ENCODE measurements around the gene TMEM101. TPM values are rescaled to one million over a fixed set of nuclear protein-coding genes. Genes with fewer than 3 reads are reported as not detected.

Gene TMEM101
- polyA plus RNA-seq, 1 of the 3 experiments (the other 2 are of a cell fraction) = 62.9 TPM

GRCh38 chr17:43962479-43962878 is 52.3 kb downstream of the TMEM101 start:
- TF ChIP-seq NFIC (IDR thresholded peaks at IDR 0.05; ENCODE audit: borderline replicate concordance) (no peak), CTCF (IDR thresholded peaks at IDR 0.05) (no peak), EP300 (IDR thresholded peaks at IDR 0.05; ENCODE audit: borderline replicate concordance in 1 of 2, low read depth in 1 of 2, low read length in 1 of 2) (no peak), ELF1 (IDR thresholded peaks at IDR 0.05) (no peak), MEF2A (IDR thresholded peaks at IDR 0.05; ENCODE audit: borderline replicate concordance, low read depth) (no peak)
- TF ChIP-seq, protein P1, sequence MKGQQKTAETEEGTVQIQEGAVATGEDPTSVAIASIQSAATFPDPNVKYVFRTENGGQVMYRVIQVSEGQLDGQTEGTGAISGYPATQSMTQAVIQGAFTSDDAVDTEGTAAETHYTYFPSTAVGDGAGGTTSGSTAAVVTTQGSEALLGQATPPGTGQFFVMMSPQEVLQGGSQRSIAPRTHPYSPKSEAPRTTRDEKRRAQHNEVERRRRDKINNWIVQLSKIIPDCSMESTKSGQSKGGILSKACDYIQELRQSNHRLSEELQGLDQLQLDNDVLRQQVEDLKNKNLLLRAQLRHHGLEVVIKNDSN (IDR thresholded peaks at IDR 0.05; ENCODE audit: borderline replicate concordance, low read depth) = no peak
- Histone ChIP-seq H3K4me2 (no peak overlapping the region), H3K9me2 (no peaks in the 10 kb centered on the region), H3K4me1 (ENCODE audit: control insufficient read depth in 1 of 2, insufficient read depth in 2 of 2, low read depth in 1 of 2, low read length in 1 of 2) (no peaks in the 10 kb centered on the region), H3K9ac (no peak overlapping the region), H3K27ac (ENCODE audit: low read depth in 2 of 2, low read length in 1 of 2) (no peak overlapping the region), H3K36me3 (replicated peaks in 1 of 2; ENCODE audit: control insufficient read depth in 1 of 2, insufficient read depth in 2 of 2, low read length in 1 of 2) (no peaks in the 10 kb centered on the region), H3K4me3 (ENCODE audit: low read depth in 2 of 2, low read length in 1 of 2) (no peak overlapping the region), H3F3A (replicated peaks; ENCODE audit: insufficient read depth) (no peaks in the 10 kb centered on the region), H3K79me2 (ENCODE audit: insufficient read depth) (no peaks in the 10 kb centered on the region), H3K9me3 (no peaks in the 10 kb centered on the region), H4K20me1 (ENCODE audit: insufficient read depth) (no peaks in the 10 kb centered on the region), H2AFZ (ENCODE audit: low read depth) (no peak overlapping the region), H3K27me3 (ENCODE audit: insufficient read depth) (no peaks in the 10 kb centered on the region; the same call in 1 of the 2 replicates)
- CTCF ChIA-PET = interaction anchor here (0.8 to 3.3 kb wide), 3 partner anchors 16 to 33 kb away, joined by 3 to 17 read pairs (median 9); partner anchors contain the start of gene PPY
- POLR2A ChIA-PET = no interaction called here
- WGBS (ENCODE audit: low lambda C conversion rate) = 58% methylated on average over 7 of the region's 7 CpGs
- no peak for DNase-seq

DNA sequence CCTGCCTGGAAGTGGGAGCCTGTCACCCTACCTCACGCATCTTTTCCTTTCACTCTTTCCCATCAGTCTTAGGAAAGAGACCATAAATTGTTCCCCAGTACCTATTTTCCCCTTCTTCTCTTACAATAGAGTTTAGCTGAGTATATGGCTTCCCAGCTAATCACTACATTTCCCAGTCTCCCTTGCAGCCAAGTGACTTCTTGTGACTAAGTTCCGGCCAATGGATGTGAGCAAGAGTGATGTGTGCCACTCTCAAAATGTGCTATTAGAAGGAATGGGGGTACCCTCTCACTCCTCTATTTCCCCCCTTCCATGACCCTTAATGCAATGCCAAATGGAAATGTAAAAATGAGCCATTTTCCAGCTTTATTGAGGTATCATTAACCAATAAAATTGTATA is 52.8 kb downstream of the TMEM101 start:
- Histone ChIP-seq H3K9ac (no peak overlapping the region), H3K79me2 (ENCODE audit: insufficient read depth) (no peaks in the 10 kb centered on the region), H3K4me2 (no peak overlapping the region), H3K4me1 (ENCODE audit: control insufficient read depth in 1 of 2, insufficient read depth in 2 of 2, low read depth in 1 of 2, low read length in 1 of 2) (no peaks in the 10 kb centered on the region), H3K9me3 (no peaks in the 10 kb centered on the region), H3K27ac (ENCODE audit: low read depth in 2 of 2, low read length in 1 of 2) (no peak overlapping the region), H2AFZ (ENCODE audit: low read depth) (no peak overlapping the region), H4K20me1 (ENCODE audit: insufficient read depth) (no peaks in the 10 kb centered on the region), H3K9me2 (no peaks in the 10 kb centered on the region), H3K27me3 (ENCODE audit: insufficient read depth) (no peaks in the 10 kb centered on the region; the same call in 1 of the 2 replicates), H3F3A (replicated peaks; ENCODE audit: insufficient read depth) (no peaks in the 10 kb centered on the region), H3K36me3 (replicated peaks in 1 of 2; ENCODE audit: control insufficient read depth in 1 of 2, insufficient read depth in 2 of 2, low read length in 1 of 2) (no peaks in the 10 kb centered on the region), H3K4me3 (ENCODE audit: low read depth in 2 of 2, low read length in 1 of 2) (no peak overlapping the region)
- no peak for DNase-seq
- ChIA-PET POLR2A (no interaction called here), CTCF (interaction anchor here (0.8 to 3.3 kb wide), 4 partner anchors 15 to 33 kb away, joined by 3 to 23 read pairs (median 10); no protein-coding TSS in a partner anchor)
- WGBS (ENCODE audit: low lambda C conversion rate) = 85% methylated on average over 2 of the region's 2 CpGs
- no peak for TF ChIP-seq CHD2 (IDR thresholded peaks at IDR 0.05; ENCODE audit: low read length, partially characterized antibody)
- TF ChIP-seq NFIC (IDR thresholded peaks at IDR 0.05; ENCODE audit: borderline replicate concordance) = no peak
- TF ChIP-seq, protein P1 (IDR thresholded peaks at IDR 0.05; ENCODE audit: borderline replicate concordance, low read depth) = no peak
- TF ChIP-seq, protein P2, sequence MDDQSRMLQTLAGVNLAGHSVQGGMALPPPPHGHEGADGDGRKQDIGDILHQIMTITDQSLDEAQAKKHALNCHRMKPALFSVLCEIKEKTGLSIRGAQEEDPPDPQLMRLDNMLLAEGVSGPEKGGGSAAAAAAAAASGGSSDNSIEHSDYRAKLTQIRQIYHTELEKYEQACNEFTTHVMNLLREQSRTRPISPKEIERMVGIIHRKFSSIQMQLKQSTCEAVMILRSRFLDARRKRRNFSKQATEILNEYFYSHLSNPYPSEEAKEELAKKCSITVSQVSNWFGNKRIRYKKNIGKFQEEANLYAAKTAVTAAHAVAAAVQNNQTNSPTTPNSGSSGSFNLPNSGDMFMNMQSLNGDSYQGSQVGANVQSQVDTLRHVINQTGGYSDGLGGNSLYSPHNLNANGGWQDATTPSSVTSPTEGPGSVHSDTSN (IDR thresholded peaks at IDR 0.05) = no peak
- no peak for TF ChIP-seq JUND (IDR thresholded peaks at IDR 0.05)
- no peak for TF ChIP-seq CTCF (IDR thresholded peaks at IDR 0.05)
- TF ChIP-seq EP300 (IDR thresholded peaks at IDR 0.05; ENCODE audit: borderline replicate concordance in 1 of 2, low read depth in 1 of 2, low read length in 1 of 2) = no peak
- TF ChIP-seq TAF1 (IDR thresholded peaks at IDR 0.05; ENCODE audit: borderline replicate concordance, low read depth, low read length) = no peak
- no peak for TF ChIP-seq GATA2 (CRISPR knock-in tag; IDR thresholded peaks at IDR 0.05)
- no peak for TF ChIP-seq IRF3 (IDR thresholded peaks at IDR 0.05; ENCODE audit: low read depth, low read length)
- no peak for TF ChIP-seq NRF1 (IDR thresholded peaks at IDR 0.05; ENCODE audit: low read depth, low read length)
- TF ChIP-seq, protein P3, sequence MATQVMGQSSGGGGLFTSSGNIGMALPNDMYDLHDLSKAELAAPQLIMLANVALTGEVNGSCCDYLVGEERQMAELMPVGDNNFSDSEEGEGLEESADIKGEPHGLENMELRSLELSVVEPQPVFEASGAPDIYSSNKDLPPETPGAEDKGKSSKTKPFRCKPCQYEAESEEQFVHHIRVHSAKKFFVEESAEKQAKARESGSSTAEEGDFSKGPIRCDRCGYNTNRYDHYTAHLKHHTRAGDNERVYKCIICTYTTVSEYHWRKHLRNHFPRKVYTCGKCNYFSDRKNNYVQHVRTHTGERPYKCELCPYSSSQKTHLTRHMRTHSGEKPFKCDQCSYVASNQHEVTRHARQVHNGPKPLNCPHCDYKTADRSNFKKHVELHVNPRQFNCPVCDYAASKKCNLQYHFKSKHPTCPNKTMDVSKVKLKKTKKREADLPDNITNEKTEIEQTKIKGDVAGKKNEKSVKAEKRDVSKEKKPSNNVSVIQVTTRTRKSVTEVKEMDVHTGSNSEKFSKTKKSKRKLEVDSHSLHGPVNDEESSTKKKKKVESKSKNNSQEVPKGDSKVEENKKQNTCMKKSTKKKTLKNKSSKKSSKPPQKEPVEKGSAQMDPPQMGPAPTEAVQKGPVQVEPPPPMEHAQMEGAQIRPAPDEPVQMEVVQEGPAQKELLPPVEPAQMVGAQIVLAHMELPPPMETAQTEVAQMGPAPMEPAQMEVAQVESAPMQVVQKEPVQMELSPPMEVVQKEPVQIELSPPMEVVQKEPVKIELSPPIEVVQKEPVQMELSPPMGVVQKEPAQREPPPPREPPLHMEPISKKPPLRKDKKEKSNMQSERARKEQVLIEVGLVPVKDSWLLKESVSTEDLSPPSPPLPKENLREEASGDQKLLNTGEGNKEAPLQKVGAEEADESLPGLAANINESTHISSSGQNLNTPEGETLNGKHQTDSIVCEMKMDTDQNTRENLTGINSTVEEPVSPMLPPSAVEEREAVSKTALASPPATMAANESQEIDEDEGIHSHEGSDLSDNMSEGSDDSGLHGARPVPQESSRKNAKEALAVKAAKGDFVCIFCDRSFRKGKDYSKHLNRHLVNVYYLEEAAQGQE (IDR thresholded peaks at IDR 0.05; ENCODE audit: low read depth, low read length) = no peak

Measured in SK-N-SH (cell line).